IMR-90 (cell line): ENCODE results near the gene CRTC1. TPM values are rescaled to one million over a fixed set of nuclear protein-coding genes. Genes with fewer than 3 reads are reported as not detected.
A peak's percentile ranks its signal among the peaks of the same experiment; 100 is the strongest.

ENCODE experiments used
- ATAC-seq: fragments of 200-7000 bp; cut with Tn5 transposase; 2 replicates; pipeline ENCODE4 v1.9.1; 2020; ENCODE audit warnings: low read depth, mild to moderate bottlenecking, moderate library complexity
- BruUV-seq: library from RNA; stranded (reverse); fragments of 400-500 nt; replicated peaks from 2 replicates; lab custom pipeline; 2021; lab: Mats Ljungman, UMichigan
- CTCF ChIA-PET: fragments of 300-600 bp; formaldehyde crosslinking; extraction: SDS; loops from one replicate; lab custom pipeline; 2021; ENCODE audit warnings: antibody characterized with exemption; lab: Yijun Ruan, JAX
- POLR2A ChIA-PET: fragments of 300-600 bp; sonication (Branson Sonifier 250); formaldehyde crosslinking; loops from one replicate; lab custom pipeline; 2022; ENCODE audit warnings: antibody characterized with exemption; ENCODE audit not compliant: unreplicated experiment; lab: Charles Lee
- DNase-seq: peaks from one replicate; pipeline ENCODE4 v3.0.0; 2013
- H2AFZ ChIP-seq: replicated peaks from 2 replicates; pipeline ENCODE3; 2013; ENCODE audit warnings: low read length, mild to moderate bottlenecking; ENCODE audit not compliant: poor library complexity
- H2AK5ac ChIP-seq: 2 replicates; pipeline ENCODE4 v1.6.1; 2013; ENCODE audit warnings: low read depth, low read length, inconsistent platforms
- H2AK9ac ChIP-seq: replicated peaks from 2 replicates; pipeline ENCODE3; 2013; ENCODE audit warnings: mild to moderate bottlenecking, low read depth, low read length, moderate library complexity; ENCODE audit not compliant: poor library complexity
- H2BK120ac ChIP-seq: 2 replicates; pipeline ENCODE4 v1.6.1; 2013; ENCODE audit warnings: low read depth, low read length, inconsistent platforms
- H2BK15ac ChIP-seq: 3 replicates; pipeline ENCODE4 v1.6.1; 2013; ENCODE audit warnings: low read depth, low read length, inconsistent platforms
- H2BK20ac ChIP-seq: 2 replicates; pipeline ENCODE4 v1.6.1; 2013; ENCODE audit warnings: low read depth, mild to moderate bottlenecking, inconsistent platforms, low read length, moderate library complexity
- H2BK5ac ChIP-seq: 2 replicates; pipeline ENCODE4 v1.6.1; 2013; ENCODE audit warnings: mild to moderate bottlenecking, low read depth, low read length, inconsistent platforms; ENCODE audit not compliant: poor library complexity, severe bottlenecking
- H3K14ac ChIP-seq: replicated peaks from 2 replicates; pipeline ENCODE4 v1.6.1; 2013; ENCODE audit warnings: low read depth, low read length, inconsistent platforms
- H3K18ac ChIP-seq: 2 replicates; pipeline ENCODE4 v1.6.1; 2013; ENCODE audit warnings: low read depth, low read length, control low read depth
- H3K23ac ChIP-seq: 2 replicates; pipeline ENCODE4 v1.6.1; 2013; ENCODE audit warnings: low read depth, low read length, inconsistent platforms
- H3K27ac ChIP-seq: 2 replicates; pipeline ENCODE4 v1.5.1; 2013; ENCODE audit warnings: mild to moderate bottlenecking, control low read depth, low read length; ENCODE audit not compliant: insufficient read depth
- H3K27me3 ChIP-seq: 2 replicates; pipeline ENCODE4 v1.6.1; 2013; ENCODE audit warnings: low read length; ENCODE audit not compliant: control insufficient read depth, insufficient read depth
- H3K36me3 ChIP-seq: 2 replicates; pipeline ENCODE4 v1.6.1; 2013; ENCODE audit warnings: low read length, mixed read lengths; ENCODE audit not compliant: control insufficient read depth, insufficient read depth
- H3K4ac ChIP-seq: 2 replicates; pipeline ENCODE4 v1.6.1; 2013; ENCODE audit warnings: low read depth, low read length, inconsistent platforms
- H3K4me1 ChIP-seq: 2 replicates; pipeline ENCODE4 v1.6.1; 2013; ENCODE audit warnings: low read length, mixed read lengths; ENCODE audit not compliant: control insufficient read depth, insufficient read depth
- H3K4me2 ChIP-seq: 2 replicates; pipeline ENCODE4 v1.6.1; 2013; ENCODE audit warnings: low read depth, mild to moderate bottlenecking, control low read depth, low read length, moderate library complexity
- H3K4me3 ChIP-seq: 2 replicates; pipeline ENCODE4 v1.5.1; 2013; ENCODE audit warnings: low read depth, mild to moderate bottlenecking, control low read depth, low read length, moderate library complexity; ENCODE audit not compliant: insufficient read depth
- H3K56ac ChIP-seq: 2 replicates; pipeline ENCODE4 v1.6.1; 2013; ENCODE audit warnings: low read length, inconsistent platforms; ENCODE audit not compliant: insufficient read depth; ENCODE audit errors: extremely low read depth
- H3K79me1 ChIP-seq, 2 experiments: 2 replicates each; pipeline ENCODE4 v1.6.1; 2013; ENCODE audit warnings: low read length in 2 of 2, inconsistent platforms in 1 of 2, low read depth in 1 of 2
- H3K9ac ChIP-seq: 2 replicates; pipeline ENCODE4 v1.6.1; 2013; ENCODE audit warnings: low read depth, low read length, control low read depth
- H3K9me1 ChIP-seq: 2 replicates; pipeline ENCODE4 v1.6.1; 2013; ENCODE audit warnings: low read length, inconsistent platforms; ENCODE audit not compliant: insufficient read depth
- H3K9me3 ChIP-seq: 2 replicates; pipeline ENCODE4 v1.6.1; 2013; ENCODE audit warnings: low read length; ENCODE audit not compliant: control insufficient read depth, insufficient read depth
- H4K20me1 ChIP-seq: 2 replicates; pipeline ENCODE4 v1.6.1; 2013; ENCODE audit warnings: low read length, inconsistent platforms; ENCODE audit not compliant: insufficient read depth
- H4K5ac ChIP-seq: 2 replicates; pipeline ENCODE4 v1.6.1; 2013; ENCODE audit warnings: mild to moderate bottlenecking, low read depth, low read length, control low read depth
- H4K8ac ChIP-seq, 2 experiments: 2 replicates each; pipeline ENCODE4 v1.6.1; 2013; ENCODE audit warnings: low read depth in 2 of 2, low read length in 2 of 2, control low read depth in 1 of 2, inconsistent platforms in 1 of 2
- H4K91ac ChIP-seq: 2 replicates; pipeline ENCODE4 v1.6.1; 2013; ENCODE audit warnings: low read depth, low read length, inconsistent platforms; ENCODE audit not compliant: insufficient read depth
- BHLHE40 ChIP-seq: fragments of 150-350 bp; IDR thresholded peaks from 2 replicates; pipeline ENCODE4 v1.6.1; 2016; ENCODE audit warnings: mild to moderate bottlenecking, low read depth, low read length
- CEBPB ChIP-seq: IDR thresholded peaks from 2 replicates; pipeline ENCODE4 v1.6.1; 2012; ENCODE audit warnings: low read depth, low read length, improper control_type of control experiment
- CHD1 ChIP-seq: IDR thresholded peaks from 2 replicates; pipeline ENCODE4 v1.6.1; 2012; ENCODE audit warnings: low read depth, low read length, improper control_type of control experiment
- ELK1 ChIP-seq: fragments of 150-350 bp; IDR thresholded peaks from 2 replicates; pipeline ENCODE4 v1.6.1; 2016; ENCODE audit warnings: low read depth, mild to moderate bottlenecking, low read length, moderate library complexity, borderline replicate concordance
- FOS ChIP-seq: fragments of 150-350 bp; IDR thresholded peaks from 2 replicates; pipeline ENCODE4 v1.6.1; 2016; ENCODE audit warnings: low read depth, low read length
- MAFK ChIP-seq: IDR thresholded peaks from 2 replicates; pipeline ENCODE4 v1.6.1; 2012; ENCODE audit warnings: low read depth, low read length, improper control_type of control experiment
- MAZ ChIP-seq: IDR thresholded peaks from 2 replicates; pipeline ENCODE4 v1.6.1; 2012; ENCODE audit warnings: low read depth, mild to moderate bottlenecking, low read length, improper control_type of control experiment, moderate library complexity, borderline replicate concordance
- MXI1 ChIP-seq: IDR thresholded peaks from 2 replicates; pipeline ENCODE4 v1.6.1; 2012; ENCODE audit warnings: low read depth, mild to moderate bottlenecking, low read length, moderate library complexity, borderline replicate concordance
- NFE2L2 ChIP-seq: fragments of 150-350 bp; IDR thresholded peaks from 2 replicates; pipeline ENCODE4 v1.6.1; 2016; ENCODE audit warnings: low read depth, mild to moderate bottlenecking, low read length
- POLR2A ChIP-seq: IDR thresholded peaks from 2 replicates; pipeline ENCODE4 v1.6.1; 2012; ENCODE audit warnings: mild to moderate bottlenecking, low read depth, low read length
- RAD21 ChIP-seq: IDR thresholded peaks from 2 replicates; pipeline ENCODE4 v1.6.1; 2012; ENCODE audit warnings: low read length, improper control_type of control experiment
- RCOR1 ChIP-seq: IDR thresholded peaks from 2 replicates; pipeline ENCODE4 v1.6.1; 2012; ENCODE audit warnings: mild to moderate bottlenecking, low read length, improper control_type of control experiment; ENCODE audit not compliant: insufficient replicate concordance
- RFX5 ChIP-seq: IDR thresholded peaks from 2 replicates; pipeline ENCODE4 v1.8.0; 2012; ENCODE audit warnings: low read depth, mild to moderate bottlenecking, low read length, moderate library complexity
- SMC3 ChIP-seq: fragments of 150-350 bp; IDR thresholded peaks from 2 replicates; pipeline ENCODE4 v1.6.1; 2016; ENCODE audit warnings: low read depth, mild to moderate bottlenecking, antibody characterized with exemption, low read length, moderate library complexity
- WGBS, 2 experiments: methylation state at CpG; one replicate each; pipeline versions ENCODE4 v1.1.5 to v1.1.7; 2013; ENCODE audit warnings: missing lambda C conversion rate in 2 of 2; ENCODE audit not compliant: insufficient read length in 1 of 2; ENCODE audit errors: extremely low coverage in 2 of 2; 5-methylcytosine and 5-hydroxymethylcytosine counted together
- dilution Hi-C: fragments of 300-500 bp; cut with HindIII; formaldehyde crosslinking; loops from one replicate; pipeline ENCODE4 v1.14.3; 2018; ENCODE audit warnings: low sequenced_read_pairs; ENCODE audit not compliant: unreplicated experiment
- in situ Hi-C: fragments of 300-500 bp; cut with MboI; formaldehyde crosslinking; loops from 3 replicates; pipeline ENCODE4 v1.14.3; 2019; ENCODE audit warnings: low sequenced_read_pairs, inconsistent platforms, mixed read lengths
- intact Hi-C: fragments of 100-400 bp; cut with micrococcal nuclease; formaldehyde crosslinking; loops from 2 replicates; pipeline ENCODE4 v1.10.0; 2022
- polyA plus RNA-seq, 3 experiments: library from polyadenylated mRNA; depleted of rRNA; stranded (reverse); fragments of >200 nt; gene quantifications; 2 replicates each; pipeline ENCODE4 v1.2.3, GENCODE V29; 2012; ENCODE audit warnings: low replicate concordance in 1 of 3
- total RNA-seq: library from RNA; depleted of rRNA; stranded (reverse); fragments of >200 nt; gene quantifications from 2 replicates; pipeline ENCODE4 v1.2.3, GENCODE V29; 2012
- TF ChIP-seq, protein P1 (sequence below): conservative IDR thresholded peaks from 2 replicates; pipeline ENCODE4 v1.5.1; 2012; ENCODE audit warnings: mild to moderate bottlenecking, low read depth, low read length, improper control_type of control experiment
- TF ChIP-seq, protein P2 (sequence below): fragments of 150-350 bp; IDR thresholded peaks from 2 replicates; pipeline ENCODE4 v1.6.1; 2017; ENCODE audit warnings: mild to moderate bottlenecking, antibody characterized with exemption, low read length, low read depth

The CRTC1 gene
- total and polyA plus RNA-seq, 2 of the 4 experiments (the other 2 are of a cell fraction), result 0.18 to 5.7 TPM

GRCh38 chr19:18667531-18668251, 15.8 kb upstream of the CRTC1 start:
- H3K27ac ChIP-seq, result no peak overlapping the region
- H2BK20ac ChIP-seq, result no peak overlapping the region
- CTCF ChIA-PET, result no interaction called here
- no peak overlapping the region for H2AK5ac ChIP-seq
- no peak overlapping the region for H2BK5ac ChIP-seq
- no peaks in the 10 kb centered on the region for H3K9me3 ChIP-seq
- DNase-seq (no peak), ATAC-seq (no peak)
- intact Hi-C loops (no loop called here), dilution Hi-C loops (no loop called here), in situ Hi-C loops (no loop called here)
- peaks cover 11 to 18% of the 10 kb centered on the region in 2 experiments; a peak in 3 of 4 replicates for H3K79me1 ChIP-seq
- no peak overlapping the region for H2AFZ ChIP-seq
- TF ChIP-seq, protein P1, sequence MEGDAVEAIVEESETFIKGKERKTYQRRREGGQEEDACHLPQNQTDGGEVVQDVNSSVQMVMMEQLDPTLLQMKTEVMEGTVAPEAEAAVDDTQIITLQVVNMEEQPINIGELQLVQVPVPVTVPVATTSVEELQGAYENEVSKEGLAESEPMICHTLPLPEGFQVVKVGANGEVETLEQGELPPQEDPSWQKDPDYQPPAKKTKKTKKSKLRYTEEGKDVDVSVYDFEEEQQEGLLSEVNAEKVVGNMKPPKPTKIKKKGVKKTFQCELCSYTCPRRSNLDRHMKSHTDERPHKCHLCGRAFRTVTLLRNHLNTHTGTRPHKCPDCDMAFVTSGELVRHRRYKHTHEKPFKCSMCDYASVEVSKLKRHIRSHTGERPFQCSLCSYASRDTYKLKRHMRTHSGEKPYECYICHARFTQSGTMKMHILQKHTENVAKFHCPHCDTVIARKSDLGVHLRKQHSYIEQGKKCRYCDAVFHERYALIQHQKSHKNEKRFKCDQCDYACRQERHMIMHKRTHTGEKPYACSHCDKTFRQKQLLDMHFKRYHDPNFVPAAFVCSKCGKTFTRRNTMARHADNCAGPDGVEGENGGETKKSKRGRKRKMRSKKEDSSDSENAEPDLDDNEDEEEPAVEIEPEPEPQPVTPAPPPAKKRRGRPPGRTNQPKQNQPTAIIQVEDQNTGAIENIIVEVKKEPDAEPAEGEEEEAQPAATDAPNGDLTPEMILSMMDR, result no peak
- TF ChIP-seq RCOR1 (no peak), MAFK (no peak), MXI1 (no peak), RAD21 (no peak), ELK1 (no peak), CEBPB (no peak), POLR2A (no peak), MAZ (no peak), CHD1 (no peak), RFX5 (no peak), BHLHE40 (no peak), NFE2L2 (no peak), FOS (no peak), SMC3 (no peak)
- TF ChIP-seq, protein P2, sequence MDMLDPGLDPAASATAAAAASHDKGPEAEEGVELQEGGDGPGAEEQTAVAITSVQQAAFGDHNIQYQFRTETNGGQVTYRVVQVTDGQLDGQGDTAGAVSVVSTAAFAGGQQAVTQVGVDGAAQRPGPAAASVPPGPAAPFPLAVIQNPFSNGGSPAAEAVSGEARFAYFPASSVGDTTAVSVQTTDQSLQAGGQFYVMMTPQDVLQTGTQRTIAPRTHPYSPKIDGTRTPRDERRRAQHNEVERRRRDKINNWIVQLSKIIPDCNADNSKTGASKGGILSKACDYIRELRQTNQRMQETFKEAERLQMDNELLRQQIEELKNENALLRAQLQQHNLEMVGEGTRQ, result no peak
- POLR2A ChIA-PET, result no interaction called here
- H3K4me3 ChIP-seq, result no peak overlapping the region
- H3K56ac ChIP-seq, result no peak overlapping the region
- no peak overlapping the region for H3K23ac ChIP-seq
- H3K9me1 ChIP-seq, result peaks cover 7% of the 10 kb centered on the region
- no TSS peak for BruUV-seq
- H2BK15ac ChIP-seq, result no peak overlapping the region
- H4K5ac ChIP-seq, result no peak overlapping the region
- no peak overlapping the region for H3K14ac ChIP-seq
- 96% methylated on average over 46 of the region's 55 CpGs; no CpG with 5 or more reads in 1 of the 2 experiments for WGBS, 2 experiments
- H3K4me2 ChIP-seq, result no peak overlapping the region
- peaks cover 26% of the 10 kb centered on the region for H3K36me3 ChIP-seq
- H2BK120ac ChIP-seq, result no peak overlapping the region
- no peak overlapping the region for H4K91ac ChIP-seq
- H3K4me1 ChIP-seq, result peaks cover 18% of the 10 kb centered on the region
- no peak overlapping the region for H3K4ac ChIP-seq
- H4K8ac ChIP-seq, result no peak overlapping the region
- H2AK9ac ChIP-seq, result peak overlapping the region; percentile 50
- peaks cover 8% of the 10 kb centered on the region; the same call in 1 of the 2 replicates for H4K20me1 ChIP-seq
- no peak overlapping the region for H3K9ac ChIP-seq
- H3K18ac ChIP-seq, result no peak overlapping the region
- no peaks in the 10 kb centered on the region for H3K27me3 ChIP-seq
